SHP77 (cell line): ENCODE measurements around the gene CTXND1.
A peak's percentile ranks its signal among the peaks of the same experiment; 100 is the strongest.
"Not testable (repeated sequence)": the region's sequence is repeated elsewhere in the genome, so short reads cannot be mapped to it uniquely, and the experiment has no call there.

Experiments used
- DNase-seq, 2 experiments: peaks; one replicate each; lab custom pipeline; 2025; lab: John Stamatoyannopoulos, UW

Gene CTXND1

DNA sequence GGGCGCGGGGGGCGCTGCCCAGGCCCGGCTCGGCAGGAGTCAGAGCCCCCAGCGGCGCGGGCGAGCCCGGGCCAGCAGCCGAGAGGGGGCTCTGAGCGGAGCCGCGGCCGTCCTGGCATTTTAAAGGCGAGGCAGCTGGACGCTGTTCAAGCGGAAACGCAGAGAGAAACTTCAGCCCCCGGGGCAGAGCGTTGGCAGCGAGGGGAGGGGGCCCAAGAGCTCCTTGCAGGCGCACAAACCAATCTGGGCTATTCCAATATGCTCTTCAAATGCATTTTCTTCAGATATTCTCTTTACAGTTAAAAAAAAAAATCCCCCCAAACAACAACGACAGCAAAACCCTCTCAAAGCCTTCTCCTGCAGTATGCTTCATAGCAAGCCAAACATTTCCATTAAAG, at the start of gene CTXND1:
TSS of gene CTXND1 (minus strand) at position 93 of the 398 bp plus-strand sequence. CDS start 50,264 bp downstream, outside the sequence.
- DNase-seq: no peak

DNA sequence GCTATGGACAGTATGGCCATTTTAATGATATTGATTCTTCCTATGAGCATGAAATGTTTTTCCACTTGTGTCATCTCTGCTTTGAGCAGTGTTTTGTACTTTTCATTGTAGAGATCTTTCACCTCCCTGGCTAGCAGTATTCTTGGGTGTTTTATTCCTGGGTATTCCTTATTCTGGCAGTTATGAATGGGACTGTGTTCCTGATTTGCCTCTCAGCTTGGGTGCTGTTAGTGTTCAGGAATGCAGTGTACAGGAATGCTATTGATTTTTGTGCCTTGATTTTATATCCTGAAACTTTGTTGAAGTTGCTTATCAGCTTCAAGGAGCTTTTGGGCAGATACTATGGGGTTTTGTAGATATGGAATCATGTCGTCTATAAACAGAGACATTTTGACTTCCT, 49.5 kb upstream of the CTXND1 start:
- no peak for DNase-seq

DNA sequence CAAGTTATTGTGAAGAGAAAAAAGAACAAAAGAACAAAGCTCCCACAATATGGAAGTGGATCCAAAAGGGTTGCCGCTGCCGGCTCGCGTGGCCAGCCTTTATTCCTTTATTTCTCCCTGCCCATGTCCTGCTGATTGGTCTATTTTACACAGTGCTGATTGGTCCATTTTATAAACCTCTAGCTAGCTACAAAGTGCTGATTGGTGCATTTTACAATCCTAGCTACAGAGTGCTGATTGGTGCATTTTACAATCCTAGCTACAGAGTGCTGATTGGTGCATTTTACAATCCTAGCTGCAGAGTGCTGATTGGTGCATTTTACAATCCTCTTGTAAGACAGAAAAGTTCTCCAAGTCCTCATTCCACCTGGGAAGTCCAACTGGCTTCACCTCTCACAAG, 43.8 kb upstream of the CTXND1 start:
- not testable (repeated sequence) for DNase-seq

DNA sequence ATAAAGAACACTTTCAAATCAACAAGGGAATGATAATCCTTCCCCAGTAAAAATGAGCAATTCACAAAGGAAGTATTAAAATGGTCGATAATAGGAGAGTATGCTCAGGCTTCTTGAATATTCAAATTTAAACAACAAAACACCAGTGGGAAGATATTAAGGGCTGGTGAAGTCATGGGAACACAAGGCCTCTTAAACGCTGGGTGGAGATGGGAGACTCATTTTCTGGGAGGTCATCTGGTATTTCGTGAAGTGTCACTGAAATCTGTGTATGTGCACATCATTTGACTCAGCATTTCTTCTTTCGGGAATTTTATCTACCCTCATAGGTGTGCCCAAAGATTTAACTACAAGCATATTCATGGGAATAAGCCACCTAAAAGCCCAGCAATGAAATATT, 40.1 kb upstream of the CTXND1 start:
- DNase-seq: no peak

DNA sequence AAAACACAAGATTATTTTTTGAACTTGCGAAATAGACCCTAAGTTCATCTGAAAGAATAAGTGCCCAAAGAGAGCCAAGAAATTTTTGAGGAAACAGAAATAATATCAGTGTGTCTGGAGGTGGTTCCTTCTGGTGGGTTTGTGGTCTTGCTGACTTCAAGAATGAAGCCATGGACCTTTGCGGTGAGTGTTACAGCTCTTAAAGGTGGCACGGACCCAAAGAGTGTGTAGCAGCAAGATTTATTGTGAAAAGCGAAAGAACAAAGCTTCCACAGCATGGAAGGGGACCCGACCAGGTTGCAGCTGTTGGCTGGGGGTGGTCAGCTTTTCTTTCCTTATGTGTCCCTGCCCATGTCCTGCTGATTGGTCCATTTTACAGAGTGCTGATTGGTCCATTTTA, 38.9 kb upstream of the CTXND1 start:
- DNase-seq: not testable (repeated sequence)

DNA sequence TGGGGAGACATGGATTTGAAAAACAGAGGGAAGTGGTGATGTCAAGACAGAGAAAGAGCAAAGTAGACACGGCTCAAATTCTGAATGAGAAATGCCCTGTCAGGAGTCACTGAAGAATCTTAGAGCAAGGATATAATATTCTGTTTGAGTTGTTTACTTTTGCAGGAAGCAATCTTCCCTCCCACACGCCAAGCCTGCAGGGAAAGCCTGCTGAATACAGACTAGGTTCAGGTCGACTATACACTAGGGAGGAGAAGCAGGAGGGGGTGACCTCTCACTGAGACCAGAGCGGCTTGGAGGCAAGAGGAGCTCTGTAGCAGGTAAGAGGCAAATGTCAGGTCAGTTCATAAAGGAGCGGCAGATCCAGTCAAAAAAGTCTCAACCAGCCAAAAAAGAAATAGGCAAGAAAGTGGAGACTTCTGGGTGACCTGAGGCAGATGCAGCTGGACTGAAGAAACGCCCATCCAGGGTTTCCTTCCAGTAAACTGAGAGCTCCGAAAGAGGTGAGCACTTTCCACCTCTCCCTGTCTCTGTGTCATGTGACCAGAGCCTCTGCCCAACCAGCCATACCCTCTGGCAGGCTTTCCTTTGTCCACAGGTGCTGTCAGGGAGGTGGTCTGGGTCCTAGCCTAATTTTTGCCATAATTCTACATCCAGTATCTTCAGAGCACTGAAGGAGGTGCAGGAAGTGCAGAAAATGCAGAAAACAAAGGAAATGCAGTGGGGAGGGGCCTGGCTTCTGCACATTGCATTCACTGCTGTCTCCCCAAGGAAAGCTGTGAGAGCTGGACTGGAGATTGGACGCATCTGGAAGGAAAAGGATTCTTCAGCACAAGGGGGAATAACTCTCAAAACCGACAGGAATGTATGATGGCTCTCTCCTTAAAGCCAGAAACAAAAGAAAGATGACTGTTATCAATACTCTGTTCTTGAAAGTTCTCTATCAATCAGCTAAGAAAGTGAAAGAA, 37.8 kb upstream of the CTXND1 start:
- no peak for DNase-seq

DNA sequence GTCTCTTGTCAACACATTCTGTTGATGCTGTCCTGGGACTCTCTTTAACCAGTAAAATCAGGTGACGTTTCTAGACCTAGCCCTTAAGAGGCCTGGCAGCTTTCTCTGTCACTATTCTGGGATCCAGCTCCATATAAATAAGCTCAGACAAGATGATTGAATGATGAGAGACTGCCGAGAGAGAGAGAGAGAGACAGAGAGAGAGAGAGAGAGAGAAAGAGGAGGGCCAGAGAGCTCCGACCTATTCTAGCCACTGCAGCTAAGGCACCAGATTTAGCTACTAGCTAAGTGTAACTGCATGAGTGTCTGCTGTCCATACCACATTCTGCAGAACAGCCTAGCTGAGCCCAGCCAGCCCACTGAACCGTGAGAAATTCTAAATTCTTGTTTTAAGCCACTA, 36.1 kb upstream of the CTXND1 start:
- no peak for DNase-seq

DNA sequence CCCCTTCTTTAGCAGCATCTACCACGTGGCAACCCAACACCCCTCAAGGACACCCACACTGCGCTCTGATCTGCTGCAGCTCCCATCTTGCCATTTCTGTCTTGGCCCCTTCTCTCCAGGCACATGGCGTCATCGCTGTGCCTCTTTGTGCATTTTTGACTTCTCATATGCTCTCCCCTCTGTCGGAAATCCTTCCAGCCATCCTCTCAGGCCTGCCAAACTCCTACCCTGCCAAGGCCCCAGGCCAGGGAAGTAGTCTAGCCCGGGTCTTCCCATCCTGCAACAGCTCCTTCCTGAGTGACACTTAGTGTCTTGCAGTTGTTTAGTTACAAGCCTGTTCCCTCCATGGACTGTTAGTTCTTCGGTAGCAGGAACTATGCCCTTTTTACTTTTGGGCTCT, 34.0 kb upstream of the CTXND1 start:
- DNase-seq: no peak

DNA sequence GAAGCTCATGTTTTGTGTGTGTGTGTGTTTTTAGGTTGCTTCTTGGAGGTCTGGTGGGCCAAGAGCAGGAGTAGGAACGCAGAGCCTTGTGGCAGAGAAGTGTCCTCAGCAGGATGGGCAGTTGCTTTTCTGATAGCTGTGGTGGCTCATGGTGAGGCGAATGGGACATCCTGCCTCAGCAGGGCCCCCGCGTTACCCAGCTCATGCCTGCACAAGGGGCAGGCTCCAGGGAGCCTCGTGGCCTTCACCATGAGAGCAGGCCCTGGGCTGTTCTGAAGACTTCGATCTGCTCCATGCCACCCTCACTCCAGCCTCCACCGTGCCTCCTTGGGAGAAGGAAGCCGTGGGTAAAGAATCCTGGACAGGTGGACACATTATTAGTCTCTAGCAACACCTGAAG, 33.4 kb upstream of the CTXND1 start:
- no peak for DNase-seq

DNA sequence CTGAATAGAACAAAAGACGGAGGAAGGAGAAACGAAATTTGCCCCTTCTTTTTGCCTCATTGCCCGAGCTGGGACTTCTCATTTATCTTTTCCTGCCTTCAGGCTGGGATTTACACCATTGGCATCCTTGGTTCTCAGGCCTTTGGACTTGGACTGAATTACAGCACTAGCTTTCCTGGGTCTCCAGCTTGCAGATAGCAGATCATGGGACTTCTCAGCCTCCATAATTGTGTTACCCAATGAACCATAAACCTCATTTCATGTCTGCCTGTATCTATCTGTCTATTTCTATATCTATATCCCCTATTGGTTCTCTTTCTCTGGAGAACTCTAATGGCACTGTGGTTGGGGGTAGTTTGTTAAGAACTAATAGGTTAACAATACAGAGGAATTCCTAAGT, 31.5 kb upstream of the CTXND1 start:
- no peak for DNase-seq

DNA sequence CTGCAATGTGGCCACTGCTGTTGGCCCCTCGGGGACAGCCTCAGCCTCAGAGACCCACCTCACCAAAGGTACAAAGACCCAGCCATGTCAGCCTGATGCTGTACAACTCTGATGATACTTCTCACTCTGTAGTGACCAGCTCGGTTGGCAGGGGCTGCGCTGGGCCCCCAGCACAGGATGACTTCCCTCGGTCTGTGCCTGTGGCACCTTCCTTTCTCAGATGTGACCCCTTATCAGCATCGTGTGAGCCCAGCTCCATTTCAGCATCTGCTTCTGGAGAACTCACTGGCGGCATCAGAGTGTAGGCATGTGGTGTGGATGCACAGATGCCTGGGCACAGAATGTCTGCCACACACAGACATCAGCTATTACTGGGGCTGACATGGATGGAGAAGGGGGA, 25.1 kb upstream of the CTXND1 start:
- no peak for DNase-seq

DNA sequence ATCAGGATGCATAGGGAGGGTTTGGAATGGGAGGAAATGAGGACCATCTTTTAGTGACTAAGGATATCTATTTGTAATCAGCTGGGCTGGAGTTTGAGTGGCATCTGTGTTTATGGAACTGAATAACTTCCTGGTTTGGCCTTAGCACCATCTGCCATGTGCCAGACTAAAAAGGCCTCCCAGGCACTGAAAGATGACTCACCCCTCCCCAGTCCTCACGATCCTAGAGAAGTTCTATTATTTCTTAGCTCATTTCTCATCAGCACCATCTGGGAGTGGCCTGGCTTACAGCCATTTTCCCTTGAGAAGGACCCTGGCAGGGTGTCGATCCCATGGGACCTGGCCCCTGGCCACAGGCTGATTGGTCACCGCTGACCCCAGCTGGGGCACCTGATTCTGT, 23.9 kb upstream of the CTXND1 start:
- DNase-seq: peak in 1 of 2 experiments; percentile 25

DNA sequence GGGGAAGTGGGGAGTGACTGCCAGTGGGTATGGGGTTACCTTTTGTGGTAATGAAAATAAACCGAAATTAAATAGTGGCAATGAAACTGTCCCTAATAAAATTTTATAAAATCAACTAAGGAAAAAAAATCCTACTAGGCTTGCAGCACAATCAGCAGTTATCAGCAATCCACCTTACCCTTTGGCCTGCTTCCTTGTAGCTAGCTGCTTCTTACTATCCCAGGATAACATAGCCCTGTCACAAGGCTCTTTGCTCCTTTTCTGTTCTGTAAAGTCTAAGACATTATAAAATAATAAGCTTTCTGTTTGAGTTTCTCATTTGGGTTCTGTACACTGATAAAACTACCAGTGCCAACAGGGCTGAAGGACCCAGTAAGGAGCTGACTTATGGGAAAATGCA, 23.0 kb upstream of the CTXND1 start:
- no peak for DNase-seq

DNA sequence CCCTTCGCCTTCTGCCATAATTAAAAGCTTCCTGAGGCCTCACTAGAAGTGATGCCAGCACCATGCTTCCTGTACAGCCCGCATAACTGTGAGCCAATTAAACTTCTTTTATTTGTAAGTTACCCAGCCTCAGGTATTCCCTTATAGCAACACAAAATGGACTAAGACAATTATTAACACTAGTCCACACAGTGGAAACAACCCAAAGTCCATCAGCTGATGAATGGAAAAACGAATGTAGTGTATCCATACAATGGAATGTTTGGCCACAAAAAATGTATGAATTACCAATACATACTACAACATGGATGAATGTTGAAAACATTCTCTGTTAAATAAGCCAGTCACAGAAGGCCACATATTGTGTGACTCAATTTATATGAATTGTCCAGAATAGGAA, 22.5 kb upstream of the CTXND1 start:
- DNase-seq: no peak

DNA sequence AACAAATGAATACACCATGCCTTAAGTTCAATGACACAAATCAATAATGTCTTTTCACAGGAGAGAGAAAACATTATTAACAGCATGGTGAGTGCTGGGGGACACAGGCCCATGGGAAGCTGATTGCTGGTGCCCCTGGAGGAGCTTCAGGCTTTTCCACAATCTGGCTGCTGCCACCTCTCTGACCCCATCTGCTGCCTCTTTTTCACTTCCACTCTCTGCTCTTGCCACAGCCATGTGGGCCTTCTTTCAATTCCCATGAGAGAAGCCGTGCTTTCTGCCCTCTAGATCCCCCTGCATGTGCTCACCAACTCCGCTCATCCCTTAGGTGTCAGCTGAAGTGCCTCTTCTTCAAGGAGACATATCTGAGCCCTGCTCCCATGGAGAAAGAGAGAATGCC, 21.0 kb upstream of the CTXND1 start:
- DNase-seq: no peak

DNA sequence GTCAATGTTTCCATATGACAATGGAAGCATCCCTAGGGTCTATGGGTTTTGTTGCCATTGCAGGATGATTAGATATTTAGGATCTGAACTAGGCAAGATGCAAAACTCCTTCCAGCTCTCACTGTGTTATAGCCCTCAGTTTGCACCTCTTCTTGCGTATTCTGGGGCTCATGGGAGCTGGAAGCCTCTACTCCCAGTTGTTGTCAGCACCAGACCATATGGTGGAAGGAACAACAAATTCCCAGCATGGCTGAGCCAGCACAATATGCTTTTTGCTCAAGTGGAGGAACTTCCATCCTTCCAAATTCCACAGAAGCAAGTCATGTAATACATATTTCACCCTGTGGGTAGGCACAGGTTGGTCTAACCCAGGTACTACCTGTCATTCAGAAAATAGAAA, 18.5 kb upstream of the CTXND1 start:
- DNase-seq: no peak

DNA sequence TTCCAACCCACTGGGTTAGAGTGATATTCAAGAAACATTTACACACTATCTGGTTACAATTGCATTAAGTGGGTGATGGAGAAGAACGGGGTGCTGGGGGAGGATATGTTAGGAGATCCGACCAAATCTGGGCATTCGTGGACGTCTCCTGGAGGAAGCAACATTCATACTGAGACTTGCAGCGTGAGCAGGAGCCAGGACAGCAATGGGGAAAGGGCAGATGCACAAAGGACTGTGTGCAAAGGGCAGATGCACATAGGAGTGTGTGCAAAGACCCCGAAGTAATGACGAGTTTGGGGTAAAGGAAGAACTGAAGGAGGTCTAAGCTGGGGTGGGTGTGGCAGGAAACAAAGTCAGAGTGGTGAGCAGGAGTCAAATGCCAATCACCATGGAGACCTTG, 16.1 kb upstream of the CTXND1 start:
- DNase-seq: no peak

DNA sequence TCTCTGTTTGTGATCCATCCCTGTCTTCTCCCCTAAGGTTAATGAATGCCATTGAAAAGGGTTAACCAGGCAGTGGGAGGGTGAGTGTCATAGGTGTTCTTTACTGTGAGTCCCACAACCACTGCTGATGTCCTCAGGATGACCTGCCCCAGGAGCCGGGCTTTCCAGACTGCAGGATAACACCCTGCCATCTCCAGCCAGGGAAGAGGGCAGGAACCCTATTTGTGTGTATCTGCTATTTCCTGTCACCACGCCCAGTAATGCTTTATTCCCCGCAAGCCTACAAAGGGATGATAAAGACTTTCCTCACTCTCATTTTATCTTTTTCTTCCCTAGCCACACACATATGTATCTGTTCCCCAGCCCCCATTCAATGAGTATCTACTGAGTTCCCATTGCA, 15.6 kb upstream of the CTXND1 start:
- DNase-seq: no peak

DNA sequence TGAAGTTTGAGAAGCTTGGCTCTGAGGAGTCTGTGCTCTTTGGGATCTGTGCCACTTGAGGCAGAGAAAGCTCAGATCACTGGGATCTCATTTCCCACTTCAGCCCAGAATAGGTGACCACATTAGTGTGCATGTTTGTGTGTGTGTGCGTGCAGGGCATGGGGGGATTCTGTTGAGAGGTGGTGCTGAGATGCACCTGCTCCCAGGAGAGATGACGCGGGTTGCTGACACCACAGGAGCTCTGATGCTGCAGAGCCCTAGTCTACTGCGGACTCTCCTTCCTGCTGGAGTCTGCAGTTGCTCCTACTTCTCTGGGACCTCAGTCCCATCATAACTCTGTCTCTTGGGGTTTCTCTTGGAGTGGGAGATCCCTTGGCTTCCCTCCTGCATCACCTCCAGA, 14.7 kb upstream of the CTXND1 start:
- DNase-seq: no peak

DNA sequence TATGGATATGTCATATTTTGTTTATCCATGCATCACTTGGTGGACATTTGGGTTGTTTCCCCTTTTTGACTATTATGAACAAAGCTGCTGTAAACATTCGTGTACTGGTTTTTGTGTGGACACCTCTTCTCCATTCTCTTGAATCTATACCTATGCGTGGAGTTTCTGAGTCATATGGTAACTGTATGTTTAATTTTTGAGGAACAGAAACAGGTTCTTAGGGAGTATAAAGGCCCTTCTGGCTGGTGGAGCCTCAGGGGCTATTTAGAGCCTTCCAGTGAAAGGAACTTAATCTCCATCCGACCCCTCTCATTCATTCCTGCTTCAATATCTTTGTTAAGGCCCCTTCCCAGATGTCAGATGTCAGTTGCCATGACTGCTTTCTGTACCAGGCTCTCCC, 14.1 kb upstream of the CTXND1 start:
- DNase-seq: no peak

DNA sequence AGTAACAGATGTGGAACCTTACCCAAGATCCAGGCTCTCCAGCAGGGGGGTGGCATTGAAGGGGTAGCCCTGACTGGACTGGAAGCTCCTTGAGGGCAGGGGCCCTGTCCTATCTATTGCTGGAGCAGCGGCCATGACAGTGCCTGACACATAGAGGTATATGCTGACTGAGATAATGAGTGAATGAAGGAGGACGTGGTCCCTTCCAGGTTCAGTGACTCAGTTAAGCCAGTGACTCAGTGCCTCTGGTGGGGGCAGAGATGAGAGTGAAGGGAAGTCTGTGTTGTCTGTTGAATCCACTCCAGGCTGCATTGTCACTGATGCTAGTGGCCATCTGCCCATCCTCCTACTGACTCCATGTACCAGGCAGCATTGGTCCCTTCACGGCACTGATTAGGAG, 13.0 kb upstream of the CTXND1 start:
- DNase-seq: no peak

DNA sequence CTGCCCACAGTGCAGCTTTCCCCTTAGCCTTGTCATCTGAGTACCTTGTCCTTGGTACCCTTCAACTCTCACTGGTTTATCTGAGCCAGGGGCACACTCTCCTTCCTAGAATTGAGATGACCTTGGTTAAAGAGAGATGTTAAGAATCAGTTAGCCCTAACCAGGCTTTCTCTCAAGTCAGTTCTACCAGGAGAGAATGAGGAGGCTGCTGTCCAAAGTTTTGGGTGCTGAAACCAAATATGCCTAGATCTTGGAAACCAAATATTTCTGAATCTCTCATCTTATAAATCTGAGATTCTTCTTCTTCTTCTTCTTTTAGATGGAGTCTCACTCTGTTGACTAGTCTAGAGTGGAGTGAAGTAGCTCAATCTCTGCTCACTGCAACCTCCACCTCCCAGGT, 12.0 kb upstream of the CTXND1 start:
- no peak for DNase-seq

DNA sequence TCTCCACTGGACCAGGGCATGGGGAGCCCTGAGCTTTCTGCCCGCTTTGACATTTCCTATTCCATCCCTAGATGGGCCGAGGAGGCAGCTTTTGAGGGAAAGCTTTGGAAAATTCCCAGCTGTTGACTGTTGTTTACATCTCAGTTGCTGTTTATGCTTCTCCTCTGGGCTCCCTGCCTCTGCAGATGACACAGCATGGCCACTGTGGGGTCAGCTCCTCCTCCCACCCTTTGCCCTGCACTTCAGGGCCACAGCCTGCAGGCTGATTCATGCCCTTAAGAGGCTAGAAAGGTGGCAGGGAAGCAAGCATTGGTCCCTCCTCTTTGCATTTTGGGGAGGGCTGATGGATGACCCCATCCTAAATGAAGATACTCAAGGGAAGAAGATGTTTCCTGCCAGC, 8.5 kb upstream of the CTXND1 start:
- DNase-seq: no peak

DNA sequence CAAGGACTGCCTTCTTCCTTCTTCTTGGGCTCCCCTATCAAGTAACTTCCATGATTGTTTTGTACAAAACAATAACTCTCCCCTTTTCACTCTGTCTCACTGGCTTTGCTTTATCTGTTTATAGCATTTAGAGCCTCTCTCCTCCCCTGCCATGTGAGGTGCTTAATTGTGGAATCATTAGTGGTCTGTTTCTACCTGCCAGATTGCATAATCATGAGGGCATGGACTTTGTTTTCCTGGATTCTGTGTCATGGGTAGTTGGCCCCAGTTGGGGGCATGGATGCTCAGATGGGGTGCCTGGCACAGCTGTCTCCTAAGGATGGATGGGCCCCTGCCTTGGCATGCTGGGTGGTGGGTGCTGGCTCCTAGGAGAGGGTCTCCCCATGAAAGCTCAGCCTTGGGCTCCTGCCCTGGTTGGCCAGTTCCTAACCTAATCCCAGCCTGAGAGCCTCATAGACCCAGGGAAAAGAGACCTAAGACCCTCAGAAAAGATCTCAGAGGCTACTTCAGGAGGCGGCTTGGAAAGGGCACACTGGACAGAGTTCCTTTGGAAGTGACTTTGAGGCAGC, 8.0 kb upstream of the CTXND1 start:
- DNase-seq: no peak
